Activated effector memory CD4-positive, alpha-beta T cell treated with anti-CD3 and anti-CD28 coated beads, Interleukin-2, amount 50 U/mL, for 16 hours (primary cell): Measurements from ENCODE around the gene STH.
"Not testable (repeated sequence)": the region's sequence is repeated elsewhere in the genome, so short reads cannot be mapped to it uniquely, and the experiment has no call there.

Experiments used
- DNase-seq: peaks from one replicate; pipeline ENCODE4 v3.0.0-alpha.2; 2020

The STH gene

DNA sequence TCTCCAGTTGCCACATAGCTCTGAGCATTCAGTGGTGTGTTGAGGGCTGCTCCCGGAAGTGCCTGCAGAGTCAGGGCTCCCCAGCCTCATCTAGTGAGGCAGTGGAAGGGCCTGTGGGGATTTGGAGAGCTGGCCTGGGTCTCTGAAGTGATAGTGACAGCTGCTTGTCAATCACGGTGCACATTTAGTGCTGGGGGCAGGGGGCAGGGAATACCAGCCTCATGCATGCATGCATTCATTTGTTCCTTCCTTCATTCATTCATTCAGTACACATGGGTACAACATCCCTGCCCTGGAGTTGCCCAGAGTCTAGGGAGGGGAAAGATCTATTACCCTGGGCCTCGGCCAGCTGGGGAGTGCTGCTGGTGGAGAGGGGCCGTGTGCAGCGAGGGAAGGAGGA, 11.3 kb upstream of the STH start:
- no peak for DNase-seq

- no peak for DNase-seq
Measured at GRCh38 chr17:45989759-45990158, 9.3 kb upstream of the STH start.

DNA sequence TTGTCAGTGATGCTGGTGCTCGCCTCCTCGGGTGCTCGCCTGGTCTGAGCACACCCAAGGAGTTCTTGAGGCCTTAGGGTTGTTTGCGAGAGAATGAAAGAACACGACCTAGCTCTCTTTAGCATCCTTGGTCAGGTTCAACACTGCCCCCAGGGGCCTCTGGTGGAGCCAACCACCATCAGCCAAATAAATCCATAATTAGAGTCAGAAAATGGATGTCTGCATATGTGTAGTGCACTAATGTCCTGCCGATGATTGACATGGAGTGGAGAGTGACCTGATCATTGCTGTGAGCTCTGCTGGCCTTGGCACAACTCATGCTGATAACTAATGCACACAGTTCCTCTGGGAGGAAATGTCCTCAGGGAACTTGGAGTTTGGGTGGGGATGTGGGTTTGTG, 8.2 kb upstream of the STH start:
- no peak for DNase-seq

- no peak for DNase-seq
Measured at GRCh38 chr17:45991341-45991740, 7.7 kb upstream of the STH start.

DNA sequence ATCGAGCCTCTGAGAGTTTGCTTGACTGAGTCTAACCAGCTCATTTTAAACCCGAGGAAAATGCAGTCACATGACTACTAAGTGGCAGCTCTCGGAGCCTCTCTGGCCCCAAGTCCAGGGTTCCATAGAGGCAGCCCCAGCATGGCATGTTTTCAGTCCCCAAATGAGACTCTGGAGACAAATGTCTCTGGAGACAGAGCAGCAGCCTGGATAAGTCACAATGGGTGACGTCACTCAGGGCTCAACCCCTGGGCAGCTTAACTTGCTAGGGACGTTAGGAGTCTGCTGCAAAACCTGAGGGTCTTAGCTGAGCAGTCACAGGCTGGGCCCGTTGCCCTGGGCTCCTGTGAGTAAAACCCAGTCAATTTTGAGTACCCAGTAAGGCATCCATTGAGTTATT, 6.9 kb upstream of the STH start:
- DNase-seq, result no peak

- no peak for DNase-seq
Measured at GRCh38 chr17:45992904-45993303, 6.1 kb upstream of the STH start.

DNA sequence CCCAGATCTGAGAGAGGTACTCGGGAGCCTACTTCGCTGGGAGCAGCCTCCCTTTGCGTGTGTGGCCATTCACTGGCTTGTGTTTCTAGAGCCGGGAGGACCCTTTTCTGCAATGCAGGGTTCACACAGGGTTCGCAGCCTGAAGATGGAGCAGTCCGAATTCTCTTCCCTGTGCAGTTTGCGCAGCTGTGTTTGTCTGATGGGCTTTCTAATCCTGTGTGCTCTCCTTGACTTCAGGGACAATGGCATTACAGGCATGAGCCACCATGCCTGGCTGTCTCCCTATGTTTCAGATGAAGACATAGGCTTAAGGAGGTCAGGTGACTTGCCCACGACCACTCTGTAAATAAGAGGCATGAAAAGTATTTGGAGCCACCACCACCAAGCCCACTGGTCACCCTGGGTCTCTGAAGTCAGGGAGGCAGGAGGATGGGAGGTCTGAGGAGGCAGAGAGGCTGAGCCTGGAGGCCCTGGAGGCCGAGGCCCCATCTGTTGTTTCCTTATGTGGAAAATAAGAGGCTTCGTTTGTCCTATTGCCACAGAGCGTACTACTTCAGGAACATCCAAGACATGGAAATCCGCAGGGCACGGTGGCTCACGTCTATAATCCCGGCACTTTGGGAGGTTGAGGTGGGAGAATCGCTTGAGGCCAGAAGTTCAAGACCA, 5.0 kb upstream of the STH start:
- DNase-seq, result no peak

- DNase-seq, result no peak
Measured at GRCh38 chr17:45994987-45995386, 4.1 kb upstream of the STH start.

GRCh38 chr17:45995627-45996270, 3.3 kb upstream of the STH start:
- no peak for DNase-seq

GRCh38 chr17:45996282-45996937, 2.6 kb upstream of the STH start:
- no peak for DNase-seq

DNA sequence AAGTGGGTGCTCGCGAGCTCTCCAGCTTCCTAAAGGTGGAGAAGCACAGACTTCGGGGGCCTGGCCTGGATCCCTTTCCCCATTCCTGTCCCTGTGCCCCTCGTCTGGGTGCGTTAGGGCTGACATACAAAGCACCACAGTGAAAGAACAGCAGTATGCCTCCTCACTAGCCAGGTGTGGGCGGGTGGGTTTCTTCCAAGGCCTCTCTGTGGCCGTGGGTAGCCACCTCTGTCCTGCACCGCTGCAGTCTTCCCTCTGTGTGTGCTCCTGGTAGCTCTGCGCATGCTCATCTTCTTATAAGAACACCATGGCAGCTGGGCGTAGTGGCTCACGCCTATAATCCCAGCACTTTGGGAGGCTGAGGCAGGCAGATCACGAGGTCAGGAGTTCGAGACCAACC, 1.9 kb upstream of the STH start:
- DNase-seq, result no peak

- DNase-seq, result no peak
Measured at GRCh38 chr17:45997624-45998023, 1.4 kb upstream of the STH start.

GRCh38 chr17:45999900-46000290, 845 bp downstream of the STH start:
- no peak for DNase-seq

GRCh38 chr17:46000292-46000691, 1.2 kb downstream of the STH start:
- no peak for DNase-seq

DNA sequence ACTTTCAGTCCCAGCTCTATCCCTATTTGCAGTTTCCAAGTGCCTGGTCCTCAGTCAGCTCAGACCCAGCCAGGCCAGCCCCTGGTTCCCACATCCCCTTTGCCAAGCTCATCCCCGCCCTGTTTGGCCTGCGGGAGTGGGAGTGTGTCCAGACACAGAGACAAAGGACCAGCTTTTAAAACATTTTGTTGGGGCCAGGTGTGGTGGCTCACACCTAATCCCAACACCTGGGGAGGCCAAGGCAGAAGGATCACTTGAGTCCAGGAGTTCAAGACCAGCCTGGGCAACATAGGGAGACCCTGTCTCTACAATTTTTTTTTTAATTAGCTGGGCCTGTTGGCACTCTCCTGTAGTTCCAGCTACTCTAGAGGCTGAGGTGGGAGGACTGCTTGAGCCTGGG, 1.7 kb downstream of the STH start:
- no peak for DNase-seq

DNA sequence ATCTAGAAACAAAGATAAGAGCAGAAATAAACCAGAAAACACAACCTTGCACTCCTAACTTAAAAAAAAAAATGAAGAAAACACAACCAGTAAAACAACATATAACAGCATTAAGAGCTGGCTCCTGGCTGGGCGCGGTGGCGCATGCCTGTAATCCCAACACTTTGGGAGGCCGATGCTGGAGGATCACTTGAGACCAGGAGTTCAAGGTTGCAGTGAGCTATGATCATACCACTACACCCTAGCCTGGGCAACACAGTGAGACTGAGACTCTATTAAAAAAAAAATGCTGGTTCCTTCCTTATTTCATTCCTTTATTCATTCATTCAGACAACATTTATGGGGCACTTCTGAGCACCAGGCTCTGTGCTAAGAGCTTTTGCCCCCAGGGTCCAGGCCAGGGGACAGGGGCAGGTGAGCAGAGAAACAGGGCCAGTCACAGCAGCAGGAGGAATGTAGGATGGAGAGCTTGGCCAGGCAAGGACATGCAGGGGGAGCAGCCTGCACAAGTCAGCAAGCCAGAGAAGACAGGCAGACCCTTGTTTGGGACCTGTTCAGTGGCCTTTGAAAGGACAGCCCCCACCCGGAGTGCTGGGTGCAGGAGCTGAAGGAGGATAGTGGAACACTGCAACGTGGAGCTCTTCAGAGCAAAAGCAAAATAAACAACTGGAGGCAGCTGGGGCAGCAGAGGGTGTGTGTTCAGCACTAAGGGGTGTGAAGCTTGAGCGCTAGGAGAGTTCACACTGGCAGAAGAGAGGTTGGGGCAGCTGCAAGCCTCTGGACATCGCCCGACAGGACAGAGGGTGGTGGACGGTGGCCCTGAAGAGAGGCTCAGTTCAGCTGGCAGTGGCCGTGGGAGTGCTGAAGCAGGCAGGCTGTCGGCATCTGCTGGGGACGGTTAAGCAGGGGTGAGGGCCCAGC, 2.6 kb downstream of the STH start:
- DNase-seq, result no peak

DNA sequence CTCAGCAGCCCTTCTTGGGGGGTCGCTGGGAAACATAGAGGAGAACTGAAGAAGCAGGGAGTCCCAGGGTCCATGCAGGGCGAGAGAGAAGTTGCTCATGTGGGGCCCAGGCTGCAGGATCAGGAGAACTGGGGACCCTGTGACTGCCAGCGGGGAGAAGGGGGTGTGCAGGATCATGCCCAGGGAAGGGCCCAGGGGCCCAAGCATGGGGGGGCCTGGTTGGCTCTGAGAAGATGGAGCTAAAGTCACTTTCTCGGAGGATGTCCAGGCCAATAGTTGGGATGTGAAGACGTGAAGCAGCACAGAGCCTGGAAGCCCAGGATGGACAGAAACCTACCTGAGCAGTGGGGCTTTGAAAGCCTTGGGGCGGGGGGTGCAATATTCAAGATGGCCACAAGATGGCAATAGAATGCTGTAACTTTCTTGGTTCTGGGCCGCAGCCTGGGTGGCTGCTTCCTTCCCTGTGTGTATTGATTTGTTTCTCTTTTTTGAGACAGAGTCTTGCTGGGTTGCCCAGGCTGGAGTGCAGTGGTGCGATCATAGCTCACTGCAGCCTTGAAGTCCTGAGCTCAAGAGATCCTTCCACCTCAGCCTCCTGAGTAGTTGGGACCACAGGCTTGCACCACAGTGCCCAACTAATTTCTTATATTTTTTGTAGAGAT, 3.4 kb downstream of the STH start:
- DNase-seq, result peak; percentile 88

DNA sequence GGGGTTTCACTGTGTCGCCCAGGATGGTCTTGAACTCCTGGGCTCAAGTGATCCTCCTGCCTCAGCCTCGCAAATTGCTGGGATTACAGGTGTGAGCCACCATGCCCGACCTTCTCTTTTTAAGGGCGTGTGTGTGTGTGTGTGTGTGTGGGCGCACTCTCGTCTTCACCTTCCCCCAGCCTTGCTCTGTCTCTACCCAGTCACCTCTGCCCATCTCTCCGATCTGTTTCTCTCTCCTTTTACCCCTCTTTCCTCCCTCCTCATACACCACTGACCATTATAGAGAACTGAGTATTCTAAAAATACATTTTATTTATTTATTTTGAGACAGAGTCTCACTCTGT, 3.9 kb downstream of the STH start:
- no peak for DNase-seq

DNA sequence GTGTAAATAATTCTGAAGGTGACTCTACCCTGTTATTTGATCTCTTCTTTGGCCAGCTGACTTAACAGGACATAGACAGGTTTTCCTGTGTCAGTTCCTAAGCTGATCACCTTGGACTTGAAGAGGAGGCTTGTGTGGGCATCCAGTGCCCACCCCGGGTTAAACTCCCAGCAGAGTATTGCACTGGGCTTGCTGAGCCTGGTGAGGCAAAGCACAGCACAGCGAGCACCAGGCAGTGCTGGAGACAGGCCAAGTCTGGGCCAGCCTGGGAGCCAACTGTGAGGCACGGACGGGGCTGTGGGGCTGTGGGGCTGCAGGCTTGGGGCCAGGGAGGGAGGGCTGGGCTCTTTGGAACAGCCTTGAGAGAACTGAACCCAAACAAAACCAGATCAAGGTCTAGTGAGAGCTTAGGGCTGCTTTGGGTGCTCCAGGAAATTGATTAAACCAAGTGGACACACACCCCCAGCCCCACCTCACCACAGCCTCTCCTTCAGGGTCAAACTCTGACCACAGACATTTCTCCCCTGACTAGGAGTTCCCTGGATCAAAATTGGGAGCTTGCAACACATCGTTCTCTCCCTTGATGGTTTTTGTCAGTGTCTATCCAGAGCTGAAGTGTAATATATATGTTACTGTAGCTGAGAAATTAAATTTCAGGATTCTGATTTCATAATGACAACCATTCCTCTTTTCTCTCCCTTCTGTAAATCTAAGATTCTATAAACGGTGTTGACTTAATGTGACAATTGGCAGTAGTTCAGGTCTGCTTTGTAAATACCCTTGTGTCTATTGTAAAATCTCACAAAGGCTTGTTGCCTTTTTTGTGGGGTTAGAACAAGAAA, 5.1 kb downstream of the STH start:
- no peak for DNase-seq

DNA sequence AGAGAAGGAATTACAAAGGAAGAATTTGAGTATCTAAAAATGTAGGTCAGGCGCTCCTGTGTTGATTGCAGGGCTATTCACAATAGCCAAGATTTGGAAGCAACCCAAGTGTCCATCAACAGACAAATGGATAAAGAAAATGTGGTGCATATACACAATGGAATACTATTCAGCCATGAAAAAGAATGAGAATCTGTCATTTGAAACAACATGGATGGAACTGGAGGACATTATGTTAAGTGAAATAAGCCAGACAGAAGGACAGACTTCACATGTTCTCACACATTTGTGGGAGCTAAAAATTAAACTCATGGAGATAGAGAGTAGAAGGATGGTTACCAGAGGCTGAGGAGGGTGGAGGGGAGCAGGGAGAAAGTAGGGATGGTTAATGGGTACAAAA, 7.0 kb downstream of the STH start:
- not testable (repeated sequence) for DNase-seq

DNA sequence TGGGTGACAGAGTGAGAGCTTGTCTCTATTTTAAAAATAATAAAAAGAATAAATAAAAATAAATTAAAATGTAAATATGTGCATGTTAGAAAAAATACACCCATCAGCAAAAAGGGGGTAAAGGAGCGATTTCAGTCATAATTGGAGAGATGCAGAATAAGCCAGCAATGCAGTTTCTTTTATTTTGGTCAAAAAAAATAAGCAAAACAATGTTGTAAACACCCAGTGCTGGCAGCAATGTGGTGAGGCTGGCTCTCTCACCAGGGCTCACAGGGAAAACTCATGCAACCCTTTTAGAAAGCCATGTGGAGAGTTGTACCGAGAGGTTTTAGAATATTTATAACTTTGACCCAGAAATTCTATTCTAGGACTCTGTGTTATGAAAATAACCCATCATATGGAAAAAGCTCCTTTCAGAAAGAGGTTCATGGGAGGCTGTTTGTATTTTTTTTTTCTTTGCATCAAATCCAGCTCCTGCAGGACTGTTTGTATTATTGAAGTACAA, 8.5 kb downstream of the STH start:
- DNase-seq, result no peak

DNA sequence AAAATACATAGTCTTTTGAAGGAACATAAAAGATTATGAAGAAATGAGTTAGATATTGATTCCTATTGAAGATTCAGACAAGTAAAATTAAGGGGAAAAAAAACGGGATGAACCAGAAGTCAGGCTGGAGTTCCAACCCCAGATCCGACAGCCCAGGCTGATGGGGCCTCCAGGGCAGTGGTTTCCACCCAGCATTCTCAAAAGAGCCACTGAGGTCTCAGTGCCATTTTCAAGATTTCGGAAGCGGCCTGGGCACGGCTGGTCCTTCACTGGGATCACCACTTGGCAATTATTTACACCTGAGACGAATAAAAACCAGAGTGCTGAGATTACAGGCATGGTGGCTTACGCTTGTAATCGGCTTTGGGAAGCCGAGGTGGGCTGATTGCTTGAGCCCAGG, 9.5 kb downstream of the STH start:
- DNase-seq, result no peak
